Measurements from ENCODE around the gene TSPAN31.

DNA sequence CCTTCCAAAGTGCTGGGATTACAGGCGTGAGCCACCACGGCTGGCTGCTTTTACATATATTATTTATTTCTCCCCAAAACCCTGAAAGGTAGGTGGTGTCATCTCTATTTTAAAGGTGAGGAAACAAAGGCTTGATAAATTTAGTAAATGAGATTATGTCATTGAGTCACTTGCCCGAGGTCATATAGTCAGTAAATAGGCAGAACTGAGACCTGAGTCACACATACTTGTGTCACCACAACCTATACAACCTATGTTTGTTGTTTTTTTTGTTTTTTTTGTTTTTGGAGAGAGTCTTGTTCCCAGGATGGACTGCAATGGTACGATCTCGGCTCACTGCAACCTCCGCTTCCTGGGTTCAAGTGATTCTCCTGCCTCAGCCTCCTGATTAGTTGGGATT is 50.5 kb downstream of the TSPAN31 start:
- TF ChIP-seq, protein P1, sequence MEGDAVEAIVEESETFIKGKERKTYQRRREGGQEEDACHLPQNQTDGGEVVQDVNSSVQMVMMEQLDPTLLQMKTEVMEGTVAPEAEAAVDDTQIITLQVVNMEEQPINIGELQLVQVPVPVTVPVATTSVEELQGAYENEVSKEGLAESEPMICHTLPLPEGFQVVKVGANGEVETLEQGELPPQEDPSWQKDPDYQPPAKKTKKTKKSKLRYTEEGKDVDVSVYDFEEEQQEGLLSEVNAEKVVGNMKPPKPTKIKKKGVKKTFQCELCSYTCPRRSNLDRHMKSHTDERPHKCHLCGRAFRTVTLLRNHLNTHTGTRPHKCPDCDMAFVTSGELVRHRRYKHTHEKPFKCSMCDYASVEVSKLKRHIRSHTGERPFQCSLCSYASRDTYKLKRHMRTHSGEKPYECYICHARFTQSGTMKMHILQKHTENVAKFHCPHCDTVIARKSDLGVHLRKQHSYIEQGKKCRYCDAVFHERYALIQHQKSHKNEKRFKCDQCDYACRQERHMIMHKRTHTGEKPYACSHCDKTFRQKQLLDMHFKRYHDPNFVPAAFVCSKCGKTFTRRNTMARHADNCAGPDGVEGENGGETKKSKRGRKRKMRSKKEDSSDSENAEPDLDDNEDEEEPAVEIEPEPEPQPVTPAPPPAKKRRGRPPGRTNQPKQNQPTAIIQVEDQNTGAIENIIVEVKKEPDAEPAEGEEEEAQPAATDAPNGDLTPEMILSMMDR (conservative IDR thresholded peaks at IDR 0.05; ENCODE audit: low read depth in 2 of 2): no peak
- no peak for TF ChIP-seq POLR2AphosphoS5 (IDR thresholded peaks at IDR 0.05; ENCODE audit: low read depth)
- no peak for TF ChIP-seq CREB1 (CRISPR knock-in tag; IDR thresholded peaks at IDR 0.05; ENCODE audit: low read depth)

Data from GM23338 (cell line).